ENCODE results near the gene VMP1.
"Not testable (repeated sequence)": the region's sequence is repeated elsewhere in the genome, so short reads cannot be mapped to it uniquely, and the experiment has no call there.

The VMP1 gene

GRCh38 chr17:59712862-59713261, 5.4 kb downstream of the VMP1 start:
- no peak for DNase-seq

GRCh38 chr17:59714255-59714654, 6.8 kb downstream of the VMP1 start:
- DNase-seq, result no peak

- no peak for DNase-seq
Measured at GRCh38 chr17:59716427-59716826, 9.0 kb downstream of the VMP1 start.

DNA sequence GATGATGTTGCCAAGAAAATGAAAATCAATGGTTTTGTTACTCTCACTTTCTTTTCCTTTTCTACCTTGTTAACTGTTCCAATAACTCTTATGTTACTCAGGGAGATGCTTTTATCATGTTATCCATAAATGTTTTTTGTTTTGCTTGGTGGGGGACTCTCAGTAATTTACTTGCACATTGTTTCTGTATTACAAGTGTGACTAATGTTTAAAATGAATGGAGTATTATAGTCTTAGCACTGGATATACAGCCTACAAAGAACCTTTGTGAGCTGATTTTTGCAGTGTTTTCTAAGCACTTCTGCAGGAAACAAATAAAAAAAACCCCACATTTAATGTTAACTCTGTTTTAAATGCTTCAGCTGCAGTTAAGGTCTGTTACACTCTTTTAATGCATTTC, 12.1 kb downstream of the VMP1 start:
- DNase-seq, result no peak

- no peak for DNase-seq
Measured at GRCh38 chr17:59722623-59723022, 15.2 kb downstream of the VMP1 start.

DNA sequence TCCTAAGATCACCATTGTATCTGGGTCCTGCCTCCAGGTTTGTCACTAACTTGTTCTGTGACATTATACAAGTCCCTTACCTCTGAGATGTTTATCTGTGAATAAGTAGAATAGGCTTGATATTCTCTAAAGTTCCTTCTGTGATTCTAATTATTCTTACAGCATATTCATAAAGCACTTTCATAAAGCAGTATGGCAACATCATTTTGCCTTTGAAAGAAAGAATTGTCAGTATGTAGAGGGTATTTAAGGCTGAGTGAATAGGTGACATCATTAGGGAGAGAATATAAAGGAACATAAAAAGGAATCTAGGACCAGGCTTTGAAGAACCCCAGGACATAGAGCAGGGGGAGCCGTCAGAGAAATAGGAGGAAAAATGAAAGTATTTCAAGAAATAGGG, 15.6 kb downstream of the VMP1 start:
- DNase-seq, result no peak

- DNase-seq, result no peak
Measured at GRCh38 chr17:59723607-59724006, 16.2 kb downstream of the VMP1 start.

DNA sequence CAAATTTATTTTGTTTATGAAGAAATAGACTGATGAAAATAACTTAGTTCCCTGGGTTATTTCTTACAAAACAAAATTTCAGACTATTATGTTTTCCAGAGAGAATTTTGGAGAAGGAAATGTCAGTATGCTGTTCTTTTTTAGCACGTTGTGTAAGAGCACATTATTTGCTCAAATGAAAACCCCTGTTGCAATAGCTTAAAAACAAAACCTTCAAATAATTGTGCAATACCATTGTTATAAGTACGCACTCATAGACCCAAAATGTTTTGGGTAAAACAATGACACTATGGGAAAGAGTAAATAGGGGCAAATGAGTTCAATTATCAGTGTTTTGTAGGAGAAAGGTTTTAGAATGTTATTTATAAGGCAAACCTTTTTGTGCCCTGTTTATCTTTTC, 18.2 kb downstream of the VMP1 start:
- DNase-seq, result no peak

DNA sequence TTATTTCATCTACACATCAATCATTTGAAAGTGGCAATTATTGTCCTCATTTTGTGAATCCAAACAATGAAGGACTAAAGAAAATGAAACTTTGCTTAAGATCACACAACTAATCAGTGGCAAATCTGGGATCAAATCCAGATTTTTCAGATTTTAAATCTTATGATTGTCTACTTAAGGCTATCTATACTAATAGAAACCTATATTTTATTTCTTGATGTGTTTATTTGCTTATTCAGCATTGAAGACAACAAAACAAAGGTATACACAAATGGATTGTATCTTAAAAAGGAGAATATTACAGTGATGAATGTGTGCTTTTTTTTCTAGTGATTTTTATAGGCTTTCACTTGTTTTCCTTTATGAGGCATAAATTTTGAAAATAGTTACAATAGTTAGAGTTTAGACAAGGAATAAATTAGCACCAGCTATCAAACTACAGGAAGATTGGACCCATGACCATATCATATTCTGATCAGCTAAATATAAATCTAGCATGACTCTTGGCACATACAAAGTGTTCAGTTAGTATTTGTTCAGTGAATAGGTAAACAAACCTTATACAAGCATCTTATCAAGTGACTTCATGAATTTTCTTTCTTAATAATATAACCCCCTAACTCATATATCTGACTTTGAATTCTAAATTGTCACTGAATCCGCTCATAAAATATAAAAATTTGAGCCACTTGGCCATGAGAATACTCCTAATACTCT, 20.5 kb downstream of the VMP1 start:
- no peak for DNase-seq

GRCh38 chr17:59730268-59730834, 22.9 kb downstream of the VMP1 start:
- no peak for DNase-seq

DNA sequence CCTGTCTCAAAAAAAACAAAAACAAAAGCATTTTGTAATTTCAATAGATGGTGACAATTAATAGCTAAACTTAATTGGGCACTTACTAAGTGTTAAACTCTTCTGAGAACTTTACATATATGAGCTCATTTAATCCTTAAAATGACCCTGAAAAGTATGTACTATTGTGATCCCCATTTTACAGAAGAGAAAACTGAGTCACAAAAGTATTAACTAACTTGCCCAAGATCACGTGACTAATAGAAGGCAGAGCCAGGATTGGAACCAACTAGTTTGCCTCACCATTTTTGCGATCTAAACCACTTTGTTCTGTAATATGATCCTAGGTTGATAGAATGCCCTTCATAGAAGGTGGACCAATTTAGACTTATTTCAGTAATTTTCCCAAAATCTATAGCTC, 26.2 kb downstream of the VMP1 start:
- no peak for DNase-seq

DNA sequence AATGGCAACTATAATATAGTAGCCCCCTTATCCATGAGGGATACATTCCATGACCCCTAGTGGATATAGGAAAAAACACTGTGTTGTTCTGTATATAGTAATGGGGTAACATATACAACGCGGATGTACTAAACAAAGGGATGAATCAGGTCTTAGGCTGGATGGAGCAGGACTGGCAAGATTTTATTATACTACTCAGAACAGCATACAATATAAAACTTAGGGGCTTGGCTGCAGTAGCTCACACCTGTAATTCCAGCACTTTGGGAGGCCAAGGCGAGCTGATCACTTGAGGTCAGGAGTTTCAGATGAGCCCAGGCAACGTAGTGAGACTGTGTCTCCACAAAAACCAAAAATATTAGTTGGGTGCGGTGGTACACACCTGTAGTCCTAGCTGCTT, 26.8 kb downstream of the VMP1 start:
- no peak for DNase-seq

- DNase-seq, result no peak
Measured at GRCh38 chr17:59737324-59737723, 29.9 kb downstream of the VMP1 start.

DNA sequence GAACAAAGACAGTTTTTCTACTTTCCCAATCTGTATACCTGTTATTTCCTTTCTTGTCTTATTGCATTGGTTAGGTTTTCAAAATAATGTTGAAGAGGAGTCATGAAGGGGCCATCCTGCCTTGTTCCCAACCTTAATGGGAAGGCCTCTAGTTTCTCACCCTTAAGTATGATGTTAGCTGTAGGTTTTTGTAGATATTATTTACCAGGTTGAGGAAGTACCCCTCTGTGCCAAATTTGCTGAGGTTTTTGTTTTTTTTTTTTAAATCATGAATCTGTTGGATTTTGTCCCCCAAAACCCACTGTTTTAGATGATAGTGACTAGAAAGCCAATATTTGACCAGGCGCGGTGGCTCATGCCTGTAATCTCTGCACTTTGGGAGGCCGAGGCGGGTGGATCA, 36.4 kb downstream of the VMP1 start:
- no peak for DNase-seq

DNA sequence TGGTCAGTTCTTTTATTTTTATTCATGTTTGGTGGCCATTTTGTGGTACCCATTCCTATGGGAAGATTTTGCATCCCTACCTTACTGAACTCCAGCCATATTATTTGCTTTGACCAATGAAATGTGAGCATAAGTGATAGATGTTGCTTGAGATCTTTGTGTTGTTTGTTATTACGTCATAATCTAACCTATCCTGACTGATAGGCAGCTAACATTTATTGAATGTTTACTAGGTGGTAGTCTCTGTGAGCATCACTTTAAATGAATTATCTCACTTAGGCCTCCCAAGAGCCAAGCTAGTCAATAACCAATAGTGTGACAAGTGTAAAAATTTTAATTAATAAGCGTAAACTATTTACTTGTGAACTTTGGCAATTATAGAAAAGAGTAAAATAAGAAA, 37.6 kb downstream of the VMP1 start:
- no peak for DNase-seq

GRCh38 chr17:59746849-59747445, 39.5 kb downstream of the VMP1 start:
- DNase-seq, result peak; percentile 58

DNA sequence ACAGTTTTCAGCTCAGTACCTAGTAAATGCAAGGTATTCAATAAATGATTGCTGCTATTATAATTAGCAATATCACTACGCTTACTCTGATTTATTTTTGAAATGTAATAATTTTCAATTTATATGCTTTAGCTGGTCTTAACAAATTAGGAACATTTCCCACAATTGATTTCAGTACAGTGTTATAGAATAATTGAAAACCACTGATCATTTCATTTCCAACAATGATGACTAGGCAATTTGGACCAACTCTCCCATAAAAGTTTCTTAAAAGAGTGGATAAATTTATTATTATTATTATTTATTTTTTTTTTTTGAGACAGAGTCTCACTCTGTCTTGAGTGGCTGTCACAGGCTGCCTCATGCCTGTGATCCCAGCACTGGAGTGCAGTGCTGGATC, 41.1 kb downstream of the VMP1 start:
- no peak for DNase-seq

- no peak for DNase-seq
Measured at GRCh38 chr17:59751955-59752413, 44.5 kb downstream of the VMP1 start.

- DNase-seq, result peak; percentile 42
Measured at GRCh38 chr17:59752446-59752845, 45.0 kb downstream of the VMP1 start.

GRCh38 chr17:59752922-59753321, 45.5 kb downstream of the VMP1 start:
- no peak for DNase-seq

GRCh38 chr17:59753522-59754467, 46.3 kb downstream of the VMP1 start:
- peak; percentile 90 for DNase-seq

DNA sequence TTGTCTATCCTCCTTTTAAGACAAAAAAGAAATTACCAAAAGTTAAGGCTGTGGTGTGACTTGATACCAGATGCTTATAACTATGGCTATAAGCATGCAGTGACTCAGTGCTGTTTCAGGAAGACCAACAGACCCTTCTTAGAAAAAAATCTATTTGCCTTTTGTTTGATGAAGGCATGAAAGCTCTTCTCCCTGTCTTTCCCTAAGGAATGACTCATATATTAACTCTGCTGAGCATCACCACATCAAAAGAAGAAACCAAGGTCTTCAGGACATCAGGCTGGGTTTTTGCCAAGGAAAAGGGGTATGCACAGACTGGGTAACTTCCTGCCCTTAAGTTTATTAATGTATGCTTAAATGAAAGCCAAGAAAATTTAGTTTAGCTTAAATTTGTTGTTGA, 47.1 kb downstream of the VMP1 start:
- DNase-seq, result peak; percentile 99

GRCh38 chr17:59755069-59755468, 47.6 kb downstream of the VMP1 start:
- DNase-seq, result not testable (repeated sequence)

All from fibroblast of skin of right biceps (primary cell).